Measurements from ENCODE around the gene ISG20.

ISG20 gene

GRCh38 chr15:88654430-88655102 is 15.8 kb downstream of the ISG20 start:
- DNase-seq (ENCODE audit: low spot score), result no peak

GRCh38 chr15:88655103-88655553 is 16.3 kb downstream of the ISG20 start:
- DNase-seq (ENCODE audit: low spot score), result no peak

GRCh38 chr15:88655800-88656488 is 17.1 kb downstream of the ISG20 start:
- no peak for DNase-seq (ENCODE audit: low spot score)

GRCh38 chr15:88656760-88657221 is 18.0 kb downstream of the ISG20 start:
- DNase-seq (ENCODE audit: low spot score), result no peak

GRCh38 chr15:88657326-88658069 is 18.7 kb downstream of the ISG20 start:
- DNase-seq (ENCODE audit: low spot score), result no peak

- no peak for DNase-seq (ENCODE audit: low spot score)
Observed at GRCh38 chr15:88658070-88658965, 19.5 kb downstream of the ISG20 start.

GRCh38 chr15:88658972-88659931 is 20.4 kb downstream of the ISG20 start:
- peak; percentile 60 for DNase-seq (ENCODE audit: low spot score)

- DNase-seq (ENCODE audit: low spot score), result no peak
Observed at GRCh38 chr15:88661041-88661700, 22.4 kb downstream of the ISG20 start.

- no peak for DNase-seq (ENCODE audit: low spot score)
Observed at GRCh38 chr15:88661761-88662556, 23.1 kb downstream of the ISG20 start.

- no peak for DNase-seq (ENCODE audit: low spot score)
Observed at GRCh38 chr15:88663141-88663621, 24.4 kb downstream of the ISG20 start.

- DNase-seq (ENCODE audit: low spot score), result peak; percentile 78
Observed at GRCh38 chr15:88664151-88664778, 25.4 kb downstream of the ISG20 start.

- no peak for DNase-seq (ENCODE audit: low spot score)
Observed at GRCh38 chr15:88674661-88675060, 35.8 kb downstream of the ISG20 start.

GRCh38 chr15:88678755-88679154 is 39.9 kb downstream of the ISG20 start:
- no peak for DNase-seq (ENCODE audit: low spot score)

- no peak for DNase-seq (ENCODE audit: low spot score)
Observed at GRCh38 chr15:88680241-88681001, 41.6 kb downstream of the ISG20 start.

- peak; percentile 81 for DNase-seq (ENCODE audit: low spot score)
Observed at GRCh38 chr15:88681610-88682221, 42.9 kb downstream of the ISG20 start.

- DNase-seq (ENCODE audit: low spot score), result no peak
Observed at GRCh38 chr15:88684345-88684744, 45.5 kb downstream of the ISG20 start.

GRCh38 chr15:88686166-88686565 is 47.4 kb downstream of the ISG20 start:
- no peak for DNase-seq (ENCODE audit: low spot score)

All from globus pallidus (tissue), 1 donor.